CD14-positive monocyte (primary cell): Measurements from ENCODE around the gene LEPROT. TPM values are rescaled to one million over a fixed set of nuclear protein-coding genes. Genes with fewer than 3 reads are reported as not detected.

Experiments used
- DNase-seq, 3 donors: peaks; one replicate each; pipeline ENCODE4 v3.0.0-alpha.2; 2011 to 2022
- H2AFZ ChIP-seq: 2 replicates; pipeline ENCODE4 v1.6.0; 2012; ENCODE audit warnings: mild to moderate bottlenecking, low read depth, low read length, inconsistent platforms; ENCODE audit not compliant: insufficient read depth, poor library complexity, severe bottlenecking
- H3K27ac ChIP-seq, 2 donors: 1 replicate in 1 of 2; 2 replicates in 1 of 2; pipeline ENCODE4 v1.5.1; 2012 to 2013; ENCODE audit warnings: low read length in 2 of 2, control low read depth in 1 of 2, inconsistent platforms in 1 of 2, low read depth in 1 of 2, mild to moderate bottlenecking in 1 of 2
- H3K27me3 ChIP-seq, 2 donors: one replicate each; pipeline versions ENCODE4 v1.6.0 to v1.6.1; 2011 to 2013; ENCODE audit warnings: low read length in 2 of 2; ENCODE audit not compliant: control insufficient read depth in 2 of 2, insufficient read depth in 2 of 2
- H3K36me3 ChIP-seq, 2 donors: replicated peaks in 1 of 2; 1 replicate in 1 of 2; 2 replicates in 1 of 2; pipeline versions ENCODE4 v1.5.1 to v1.6.1; 2012 to 2013; ENCODE audit warnings: low read length in 2 of 2, control low read depth in 1 of 2, inconsistent platforms in 1 of 2, mild to moderate bottlenecking in 1 of 2; ENCODE audit not compliant: insufficient read depth in 2 of 2, control insufficient read depth in 1 of 2
- H3K4me1 ChIP-seq, 2 donors: 1 replicate in 1 of 2; 2 replicates in 1 of 2; pipeline versions ENCODE4 v1.5.1 to v1.6.1; 2012 to 2013; ENCODE audit warnings: low read length in 2 of 2, control low read depth in 1 of 2, inconsistent platforms in 1 of 2, mild to moderate bottlenecking in 1 of 2, moderate library complexity in 1 of 2; ENCODE audit not compliant: insufficient read depth in 2 of 2, control insufficient read depth in 1 of 2
- H3K4me2 ChIP-seq: replicated peaks from 2 replicates; pipeline ENCODE3; 2012; ENCODE audit warnings: low read length, moderate library complexity, mild to moderate bottlenecking; ENCODE audit not compliant: poor library complexity, severe bottlenecking; ENCODE audit errors: extremely low read depth
- H3K4me3 ChIP-seq, 3 experiments: fragments of 200-600 bp in 1 of 3; sonication (generic) in 1 of 3; replicated peaks in 1 of 3; 1 replicate in 2 of 3; 2 replicates in 1 of 3; pipeline ENCODE4 v1.5.1; 2011 to 2013; ENCODE audit warnings: low read length in 3 of 3, mild to moderate bottlenecking in 3 of 3, control low read depth in 2 of 3, low read depth in 2 of 3, inconsistent platforms in 1 of 3, moderate library complexity in 1 of 3
- H3K79me2 ChIP-seq: 2 replicates; pipeline ENCODE4 v1.6.0; 2012; ENCODE audit warnings: mild to moderate bottlenecking, control low read depth, inconsistent platforms, low read length, moderate library complexity; ENCODE audit not compliant: insufficient read depth
- H3K9ac ChIP-seq: 2 replicates; pipeline ENCODE4 v1.6.0; 2017; ENCODE audit warnings: low read length, mild to moderate bottlenecking; ENCODE audit not compliant: insufficient read depth, poor library complexity, severe bottlenecking
- H3K9me3 ChIP-seq, 2 donors: replicated peaks in 1 of 2; 1 replicate in 1 of 2; 2 replicates in 1 of 2; pipeline versions ENCODE4 v1.5.1 to v1.6.1; 2012 to 2013; ENCODE audit warnings: low read length in 2 of 2, control low read depth in 1 of 2; ENCODE audit not compliant: control insufficient read depth in 1 of 2, insufficient read depth in 1 of 2
- H4K20me1 ChIP-seq: 2 replicates; pipeline ENCODE4 v1.6.0; 2012; ENCODE audit warnings: mild to moderate bottlenecking, low read length, control low read depth, moderate library complexity; ENCODE audit not compliant: insufficient read depth
- H3K27ac Mint-ChIP-seq, 7 donors: one replicate each; pipeline ENCODE4 v1.8.0; 2020; ENCODE audit warnings: mild to moderate bottlenecking in 7 of 7, mixed read lengths in 7 of 7, moderate library complexity in 6 of 7, inconsistent platforms in 2 of 7
- H3K27me3 Mint-ChIP-seq, 3 donors: one replicate each; pipeline ENCODE4 v1.8.0; 2021 to 2022; ENCODE audit warnings: low read depth in 3 of 3, mild to moderate bottlenecking in 3 of 3, mixed read lengths in 3 of 3, moderate library complexity in 3 of 3, inconsistent platforms in 1 of 3
- H3K36me3 Mint-ChIP-seq, 2 donors: one replicate each; pipeline ENCODE4 v1.8.0; 2020; ENCODE audit warnings: mixed read lengths in 2 of 2, inconsistent platforms in 1 of 2, mild to moderate bottlenecking in 1 of 2
- H3K4me1 Mint-ChIP-seq: one replicate; pipeline ENCODE4 v1.8.0; 2020; ENCODE audit warnings: mild to moderate bottlenecking, mixed read lengths
- H3K4me3 Mint-ChIP-seq, 2 donors: one replicate each; pipeline ENCODE4 v1.8.0; 2020; ENCODE audit warnings: mild to moderate bottlenecking in 2 of 2, mixed read lengths in 2 of 2, moderate library complexity in 1 of 2
- H3K9me3 Mint-ChIP-seq, 7 donors: one replicate each; pipeline ENCODE4 v1.8.0; 2020 to 2022; ENCODE audit warnings: mixed read lengths in 7 of 7, mild to moderate bottlenecking in 6 of 7, moderate library complexity in 6 of 7, inconsistent platforms in 2 of 7
- WGBS: methylation state at CpG from one replicate; pipeline ENCODE4 v1.1.5; 2013; ENCODE audit warnings: missing lambda C conversion rate; ENCODE audit not compliant: insufficient coverage; 5-methylcytosine and 5-hydroxymethylcytosine counted together
- intact Hi-C, 2 donors: fragments of 100-400 bp; cut with micrococcal nuclease; formaldehyde crosslinking; loops; one replicate each; pipeline versions ENCODE4 v1.15.0 to v1.15.1; 2023
- polyA plus RNA-seq, 3 donors: library from polyadenylated mRNA; depleted of rRNA in 1 of 3; unstranded in 2 of 3; stranded (reverse) in 1 of 3; fragments of 300-500 nt in 2 of 3; fragments of >200 nt in 1 of 3; fragmentation: Illumina TruSeq in 2 of 3; gene quantifications; 1 replicate in 2 of 3; 2 replicates in 1 of 3; pipeline ENCODE4 v1.2.3, GENCODE V29; 2012 to 2021
- TF ChIP-seq, protein P1 (sequence below): fragments of 200-600 bp; IDR thresholded peaks from one replicate; pipeline ENCODE4 v1.8.0; 2022; ENCODE audit warnings: antibody characterized with exemption, mild to moderate bottlenecking

LEPROT gene
- polyA plus RNA-seq, 3 donors = 56.3 to 75.0 (median 74.7) TPM

DNA sequence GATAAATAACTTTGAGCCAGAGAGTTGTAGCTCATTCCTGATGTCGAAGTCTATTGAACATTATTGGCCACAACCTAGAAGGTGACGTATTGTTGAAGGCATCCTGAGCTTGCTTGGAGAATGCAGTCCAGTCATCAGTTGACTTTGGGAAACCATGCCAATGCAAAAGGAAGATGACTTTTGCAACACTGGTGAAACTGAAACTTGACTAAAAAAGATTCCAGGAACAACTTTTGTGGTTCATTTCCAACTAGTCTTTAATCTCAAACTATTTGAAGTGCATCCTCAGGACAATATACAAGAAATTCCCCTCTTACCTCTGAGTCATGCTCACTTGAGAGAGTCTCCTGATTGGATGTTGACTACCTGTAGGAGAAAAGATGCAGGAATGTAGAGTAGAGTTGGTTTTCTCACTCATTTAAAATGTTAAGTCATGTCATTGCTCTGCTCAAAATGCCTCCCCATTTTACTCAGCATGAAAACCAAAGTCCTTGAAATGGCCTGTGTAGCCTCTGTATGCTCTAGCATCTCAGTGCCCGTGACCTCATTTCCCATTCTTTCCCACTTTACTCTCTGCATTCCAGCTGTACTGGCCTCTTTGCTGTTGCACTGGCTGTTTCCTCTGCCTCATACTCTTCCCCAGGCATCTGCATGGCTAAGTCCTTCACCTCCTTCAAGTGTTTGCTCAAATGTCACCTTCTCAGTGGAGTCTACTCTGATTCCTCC, 24.4 kb upstream of the LEPROT start:
- Histone ChIP-seq H2AFZ (no peak overlapping the region), H3K27ac (no peak overlapping the region), H3K27me3 (no peaks in the 10 kb centered on the region), H4K20me1 (no peaks in the 10 kb centered on the region), H3K4me1 (peaks cover 5% of the 10 kb centered on the region in 2 donors), H3K4me2 (no peak overlapping the region), H3K9me3 (no peaks in the 10 kb centered on the region), H3K9ac (no peak overlapping the region), H3K36me3 (no peaks in the 10 kb centered on the region), H3K4me3 (no peak overlapping the region), H3K79me2 (no peaks in the 10 kb centered on the region)
- H3K4me3 Mint-ChIP-seq = no peak overlapping the region
- H3K9me3 Mint-ChIP-seq = no peaks in the 10 kb centered on the region
- 70% methylated on average over 3 of the region's 3 CpGs for WGBS
- intact Hi-C loops = no loop called here
- peak overlapping the region in 1 of 7 donors; percentile 61 for H3K27ac Mint-ChIP-seq
- H3K36me3 Mint-ChIP-seq = no peaks in the 10 kb centered on the region
- peaks cover 0 to 1% (median 0%) of the 10 kb centered on the region in 3 donors for H3K27me3 Mint-ChIP-seq
- TF ChIP-seq, protein P1, sequence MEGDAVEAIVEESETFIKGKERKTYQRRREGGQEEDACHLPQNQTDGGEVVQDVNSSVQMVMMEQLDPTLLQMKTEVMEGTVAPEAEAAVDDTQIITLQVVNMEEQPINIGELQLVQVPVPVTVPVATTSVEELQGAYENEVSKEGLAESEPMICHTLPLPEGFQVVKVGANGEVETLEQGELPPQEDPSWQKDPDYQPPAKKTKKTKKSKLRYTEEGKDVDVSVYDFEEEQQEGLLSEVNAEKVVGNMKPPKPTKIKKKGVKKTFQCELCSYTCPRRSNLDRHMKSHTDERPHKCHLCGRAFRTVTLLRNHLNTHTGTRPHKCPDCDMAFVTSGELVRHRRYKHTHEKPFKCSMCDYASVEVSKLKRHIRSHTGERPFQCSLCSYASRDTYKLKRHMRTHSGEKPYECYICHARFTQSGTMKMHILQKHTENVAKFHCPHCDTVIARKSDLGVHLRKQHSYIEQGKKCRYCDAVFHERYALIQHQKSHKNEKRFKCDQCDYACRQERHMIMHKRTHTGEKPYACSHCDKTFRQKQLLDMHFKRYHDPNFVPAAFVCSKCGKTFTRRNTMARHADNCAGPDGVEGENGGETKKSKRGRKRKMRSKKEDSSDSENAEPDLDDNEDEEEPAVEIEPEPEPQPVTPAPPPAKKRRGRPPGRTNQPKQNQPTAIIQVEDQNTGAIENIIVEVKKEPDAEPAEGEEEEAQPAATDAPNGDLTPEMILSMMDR = no peak
- H3K4me1 Mint-ChIP-seq = peaks cover 14% of the 10 kb centered on the region
- peak in 2 of 3 donors; percentile 6 to 20 for DNase-seq

DNA sequence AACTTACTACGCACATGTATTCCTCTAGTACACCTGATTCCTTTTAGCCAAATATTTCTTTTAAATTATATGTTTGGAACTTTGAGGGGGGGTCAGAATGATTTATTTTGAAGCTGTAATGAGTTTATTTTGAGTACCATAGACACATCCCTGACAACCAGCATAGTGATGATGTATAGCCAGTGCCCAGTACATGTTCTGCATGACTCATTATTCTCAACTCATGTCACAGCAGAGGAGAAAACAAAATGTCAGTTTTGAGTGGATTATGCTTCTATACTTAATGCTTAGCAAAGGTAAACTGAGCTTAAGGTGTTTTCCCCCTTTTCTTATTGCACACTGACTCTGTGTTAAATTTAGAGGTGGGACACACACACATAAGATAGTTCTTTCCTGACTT, 22.4 kb upstream of the LEPROT start:
- no peaks in the 10 kb centered on the region for H3K36me3 Mint-ChIP-seq
- Histone ChIP-seq H3K9ac (no peak overlapping the region), H3K36me3 (no peaks in the 10 kb centered on the region), H3K27me3 (no peaks in the 10 kb centered on the region), H3K4me2 (no peak overlapping the region), H2AFZ (no peak overlapping the region), H3K9me3 (no peaks in the 10 kb centered on the region), H3K4me1 (peaks cover 5% of the 10 kb centered on the region in 2 donors), H3K79me2 (no peaks in the 10 kb centered on the region), H3K27ac (no peak overlapping the region), H4K20me1 (no peaks in the 10 kb centered on the region), H3K4me3 (no peak overlapping the region)
- no peak overlapping the region for H3K4me3 Mint-ChIP-seq
- peaks cover 0 to 1% (median 0%) of the 10 kb centered on the region in 3 donors for H3K27me3 Mint-ChIP-seq
- no CpG with 5 or more reads among the region's 1 CpG for WGBS
- DNase-seq = no peak
- TF ChIP-seq, protein P1 = no peak
- no peak overlapping the region for H3K27ac Mint-ChIP-seq
- intact Hi-C loops = no loop called here
- H3K9me3 Mint-ChIP-seq = no peaks in the 10 kb centered on the region
- H3K4me1 Mint-ChIP-seq = peaks cover 16% of the 10 kb centered on the region
